Measurements from ENCODE around the gene CFAP54. TPM values are rescaled to one million over a fixed set of nuclear protein-coding genes. Genes with fewer than 3 reads are reported as not detected.
"Not testable (repeated sequence)": the region's sequence is repeated elsewhere in the genome, so short reads cannot be mapped to it uniquely, and the experiment has no call there.

CFAP54 gene, protein sequence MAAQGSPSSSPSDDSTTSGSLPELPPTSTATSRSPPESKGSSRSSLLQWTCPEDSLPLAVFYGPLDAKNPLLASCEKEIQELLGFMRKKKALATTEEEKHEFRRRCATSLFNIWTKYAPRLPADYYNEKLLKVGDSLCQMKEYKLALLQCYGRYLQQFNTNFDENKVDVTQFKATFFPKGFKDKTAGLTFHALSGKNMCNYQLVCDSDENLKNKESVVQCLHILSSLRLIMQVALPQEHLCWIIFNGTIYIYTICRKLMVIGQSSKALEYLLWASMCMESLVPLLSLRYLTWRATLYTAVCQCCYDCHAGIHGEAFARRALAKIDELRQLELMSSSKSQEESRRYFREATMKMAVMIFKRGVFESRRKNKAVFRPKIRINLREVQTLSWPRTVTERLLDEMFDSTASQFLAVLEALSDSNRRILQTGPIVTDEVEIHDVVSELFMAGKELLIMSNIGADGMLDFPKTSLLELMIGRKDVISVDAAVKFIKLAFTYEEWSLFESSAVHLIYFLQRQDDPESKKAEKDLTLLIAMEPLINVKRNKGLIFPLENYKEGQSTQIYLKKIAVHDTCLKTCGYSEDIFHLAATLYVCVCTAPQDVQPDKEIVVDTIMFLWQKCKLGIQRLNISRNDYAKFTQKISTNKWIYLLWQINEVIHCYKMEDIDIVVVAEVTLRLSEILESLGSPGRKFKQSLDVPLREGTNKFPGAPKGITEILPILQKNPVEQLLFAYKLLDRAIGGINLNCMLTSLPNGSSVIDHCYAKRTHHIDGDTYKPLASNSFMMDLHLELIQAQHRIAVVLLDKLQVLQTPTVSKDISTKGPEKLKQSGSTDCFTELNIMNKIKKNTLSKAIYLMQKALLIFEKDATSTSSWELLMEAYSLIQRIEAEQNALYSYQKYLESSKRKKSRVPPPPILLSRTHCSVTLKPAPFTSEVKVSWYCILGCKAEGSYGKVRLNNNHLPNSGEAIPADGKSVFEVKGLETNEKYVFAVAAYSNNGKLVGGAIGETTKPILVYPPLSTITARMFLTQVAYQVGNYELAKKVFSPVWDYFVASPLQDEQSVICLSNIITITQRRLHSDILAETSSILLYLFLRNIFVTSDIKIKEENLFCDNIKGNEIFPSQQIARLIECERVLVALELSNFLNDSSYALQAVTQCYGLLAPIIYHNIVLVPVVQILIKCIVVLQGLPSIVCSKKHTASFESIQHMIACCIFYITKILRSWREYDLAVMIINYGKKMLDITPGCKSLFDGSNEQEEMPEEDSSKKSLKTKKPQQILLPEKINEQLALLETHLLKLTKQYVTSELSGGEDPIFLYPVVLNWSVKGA (N-terminal part only)
- 7.8 and 9.7 TPM in 2 replicates for total RNA-seq

DNA sequence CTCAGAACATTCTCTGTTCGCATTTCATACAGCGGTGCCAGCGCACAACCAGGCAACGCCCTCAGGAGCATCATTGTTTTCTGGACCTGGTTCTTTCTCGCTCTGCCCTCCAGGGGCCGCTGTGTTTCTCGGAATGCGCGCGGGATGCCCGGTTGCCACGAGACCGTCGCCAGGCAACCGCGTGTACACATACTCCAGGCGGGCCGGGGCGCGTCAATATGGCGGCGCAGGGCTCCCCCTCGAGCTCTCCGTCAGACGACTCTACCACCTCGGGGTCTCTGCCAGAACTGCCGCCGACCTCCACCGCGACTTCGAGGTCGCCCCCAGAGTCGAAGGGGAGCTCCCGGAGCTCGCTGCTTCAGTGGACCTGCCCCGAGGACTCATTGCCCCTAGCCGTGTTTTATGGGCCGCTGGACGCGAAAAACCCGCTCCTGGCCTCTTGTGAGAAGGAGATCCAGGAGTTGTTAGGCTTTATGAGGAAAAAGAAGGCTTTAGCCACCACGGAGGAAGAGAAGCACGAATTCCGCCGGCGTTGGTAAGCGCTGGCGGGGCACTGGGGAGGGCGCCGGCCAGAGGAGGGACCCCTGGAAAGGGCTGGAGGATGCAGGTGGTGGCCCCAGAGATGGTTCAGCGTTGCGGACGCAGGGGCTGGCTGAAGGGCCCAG, at the start of gene CFAP54:
Gene CFAP54 (plus strand): TSS at position 186 of the 665 bp plus-strand sequence. CDS start 33 bp downstream, at position 219.
- peak; percentile 97 for DNase-seq (ENCODE audit: low read depth in 2 of 2)

DNA sequence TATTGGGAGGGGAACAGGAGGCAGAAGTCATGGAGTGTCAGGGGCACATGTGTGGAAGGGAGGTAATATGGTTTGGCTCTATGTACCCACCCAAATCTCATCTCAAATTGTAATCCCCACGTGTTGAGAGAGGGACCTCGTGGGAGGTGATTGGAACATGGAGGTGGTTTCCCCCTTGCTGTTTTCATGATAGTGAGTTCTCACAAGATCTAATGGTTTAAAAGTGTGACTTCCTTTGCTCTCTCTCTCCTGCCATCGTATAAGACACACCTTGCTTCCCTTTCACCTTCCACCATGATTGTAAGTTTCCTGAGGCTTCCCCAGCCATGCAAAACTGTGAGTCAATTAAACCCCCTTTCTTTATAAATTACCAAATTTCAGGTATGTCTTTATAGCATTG, 47.6 kb upstream of the CFAP54 start:
- no peak for DNase-seq (ENCODE audit: low read depth in 2 of 2)

DNA sequence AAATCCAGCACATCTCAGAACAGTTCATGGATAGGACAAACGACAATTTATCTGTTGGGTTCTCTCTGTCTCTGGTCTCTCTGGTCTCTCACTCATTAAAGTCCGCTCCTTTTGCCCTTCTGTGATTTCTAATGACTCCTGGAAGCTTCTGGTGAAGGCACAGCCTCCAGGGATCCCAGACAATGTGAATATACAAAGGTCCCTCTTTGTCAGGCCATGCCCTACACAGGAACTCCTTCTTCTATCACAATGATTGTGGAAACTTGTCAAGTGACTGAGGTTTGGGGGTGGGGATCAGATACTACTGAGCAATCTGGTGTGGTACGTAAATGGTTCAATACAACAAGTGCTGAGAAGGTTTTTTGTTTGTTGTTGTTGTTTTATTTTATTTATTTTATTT, 46.5 kb upstream of the CFAP54 start:
- peak in 1 of 2 donors; percentile 12 for DNase-seq (ENCODE audit: low read depth in 2 of 2)

DNA sequence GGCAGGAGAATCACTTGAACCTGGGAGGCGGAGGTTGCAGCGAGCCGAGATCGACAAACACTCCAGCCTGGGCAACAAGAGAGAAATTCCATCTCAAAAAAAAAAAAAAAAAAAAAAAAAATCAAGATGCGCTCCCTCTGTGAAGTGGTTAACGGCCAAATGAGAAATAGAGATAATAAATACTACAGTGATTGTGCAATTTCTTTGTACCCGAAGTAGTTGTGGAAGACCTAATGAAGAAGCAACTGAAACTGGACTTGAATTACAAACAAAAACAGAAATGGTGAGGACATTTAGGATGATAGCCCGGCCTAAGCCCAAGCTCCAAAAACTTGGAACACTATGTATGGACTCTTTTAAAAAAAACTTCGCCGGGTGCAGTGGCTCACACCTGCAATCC, 45.0 kb upstream of the CFAP54 start:
- DNase-seq (ENCODE audit: low read depth in 2 of 2): no peak

DNA sequence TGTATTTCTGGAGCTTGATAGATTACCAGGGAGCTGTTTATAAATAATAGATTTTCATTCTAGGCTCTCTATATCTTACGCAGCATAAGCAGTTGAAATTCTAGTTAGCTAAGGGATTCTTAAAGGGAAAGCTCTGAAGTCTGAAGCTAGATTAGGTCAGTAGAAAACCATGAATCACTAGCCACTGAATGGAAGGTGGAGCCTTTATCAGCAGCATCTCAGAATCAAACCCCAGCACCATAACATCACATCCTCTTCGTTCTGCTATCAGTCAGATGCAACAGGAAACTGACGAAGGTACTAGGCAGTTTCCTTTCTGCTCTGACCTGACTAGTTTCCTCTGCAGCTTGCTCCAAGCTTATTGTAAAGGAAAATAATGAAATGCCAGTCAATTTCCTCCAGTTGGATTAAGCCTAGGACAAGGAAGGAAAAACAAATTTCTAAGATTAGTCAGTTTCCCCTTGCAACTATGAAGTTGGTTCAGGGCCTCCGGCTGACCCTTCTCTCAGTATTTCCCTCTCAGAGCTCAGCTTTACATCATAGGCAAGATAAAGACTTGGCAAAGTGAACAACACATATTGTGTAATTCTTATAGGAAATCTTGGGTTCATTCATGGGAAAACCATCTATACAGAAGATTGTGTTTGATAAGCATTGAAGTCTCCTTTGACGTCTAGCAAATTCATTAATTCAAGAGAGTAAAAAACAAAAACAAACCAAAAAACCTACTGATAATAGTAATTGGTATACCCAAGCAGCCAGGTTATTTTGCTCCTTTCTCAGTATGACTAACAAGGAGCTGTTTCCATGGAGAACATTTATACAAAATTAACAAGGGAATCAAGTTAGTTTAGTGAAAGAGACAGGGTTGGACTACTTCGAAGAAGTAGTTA, 43.4 kb upstream of the CFAP54 start:
- peak; percentile 98 to 100 for DNase-seq (ENCODE audit: low read depth in 2 of 2)

DNA sequence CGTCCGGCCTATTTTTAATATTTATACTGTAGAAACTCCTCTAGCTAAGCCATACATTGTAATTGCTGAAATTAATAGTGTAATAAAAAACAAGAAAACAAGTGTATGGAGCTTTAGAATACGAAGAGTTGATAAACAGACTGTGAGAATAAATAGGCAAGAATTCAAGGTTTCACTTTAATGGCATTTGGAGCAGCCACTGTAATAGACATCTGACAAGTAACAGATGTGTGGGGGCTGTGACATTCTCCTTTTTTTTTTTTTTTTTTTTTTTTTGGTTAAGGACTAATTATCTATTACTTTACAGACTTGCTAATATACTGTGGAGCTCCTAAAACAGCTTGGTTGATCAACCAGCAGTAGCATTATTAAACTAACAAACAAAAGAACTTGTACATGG, 42.1 kb upstream of the CFAP54 start:
- DNase-seq (ENCODE audit: low read depth in 2 of 2): peak in 1 of 2 donors; percentile 40

DNA sequence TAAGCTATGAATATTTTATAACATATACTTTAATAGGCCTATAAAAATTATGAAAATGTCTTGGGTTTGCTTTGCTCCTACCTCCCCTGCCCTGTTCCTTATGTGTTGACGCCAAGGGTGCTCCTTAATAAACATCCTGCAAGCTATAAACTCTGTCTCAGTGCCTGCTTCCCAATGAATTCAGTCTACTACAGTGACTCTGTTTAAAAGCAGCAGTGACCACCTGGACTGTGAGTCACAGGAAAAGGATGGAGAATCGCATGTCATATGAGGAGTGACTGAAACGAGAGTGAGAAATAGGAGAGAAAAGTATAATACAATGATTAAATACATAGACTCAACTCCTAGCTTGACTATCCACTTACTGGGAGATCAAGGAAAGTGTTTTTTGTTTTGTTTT, 41.1 kb upstream of the CFAP54 start:
- DNase-seq (ENCODE audit: low read depth in 2 of 2): peak; percentile 90 to 98

DNA sequence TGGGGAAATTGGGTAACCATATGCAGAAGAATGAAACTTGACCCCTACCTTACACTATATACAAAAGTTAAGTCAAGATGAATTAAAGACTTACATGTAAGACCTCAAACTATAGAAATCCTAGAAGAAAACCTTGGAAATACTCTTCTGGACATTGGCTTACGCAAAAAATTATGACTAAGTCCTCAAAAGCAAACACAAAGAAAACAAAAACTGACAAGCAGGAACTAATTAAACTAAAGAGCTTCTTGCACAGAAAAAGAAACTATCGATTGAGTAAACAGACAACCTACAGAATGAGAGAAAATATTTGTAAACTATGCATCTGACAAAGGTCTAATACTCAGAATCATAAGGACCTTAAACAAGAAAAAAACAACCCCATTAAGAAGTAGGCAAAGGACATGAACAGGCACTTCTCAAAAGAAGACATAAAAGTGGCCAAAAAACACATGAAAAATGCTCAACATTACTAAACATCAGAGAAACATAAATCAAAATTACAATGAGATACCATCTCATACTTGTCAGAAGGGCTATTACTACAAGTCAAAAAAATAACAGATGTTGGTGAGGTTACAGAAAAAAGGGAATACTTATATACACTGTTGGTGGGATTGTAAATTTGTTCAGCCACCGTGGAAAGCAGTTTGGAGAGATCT, 37.0 kb upstream of the CFAP54 start:
- no peak for DNase-seq (ENCODE audit: low read depth in 2 of 2)

DNA sequence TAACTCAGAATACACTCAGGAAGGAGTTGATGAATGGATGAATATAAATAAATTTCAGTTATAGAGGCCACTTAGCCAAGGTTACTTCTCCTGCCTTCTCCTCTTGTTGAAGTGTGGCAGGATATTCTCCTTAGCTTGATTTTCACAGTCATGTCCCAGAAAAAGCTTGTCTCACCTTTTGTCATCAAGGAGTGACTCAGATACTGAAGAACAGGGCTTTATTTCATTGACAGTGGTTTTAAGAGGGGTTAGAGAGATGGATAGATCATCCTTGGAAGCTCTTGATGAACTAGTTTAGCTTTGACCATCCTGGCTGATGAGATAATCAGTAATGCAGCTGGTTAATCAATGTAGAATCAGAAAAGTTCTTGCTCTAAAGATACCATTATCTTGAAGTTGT, 35.0 kb upstream of the CFAP54 start:
- DNase-seq (ENCODE audit: low read depth in 2 of 2): no peak

DNA sequence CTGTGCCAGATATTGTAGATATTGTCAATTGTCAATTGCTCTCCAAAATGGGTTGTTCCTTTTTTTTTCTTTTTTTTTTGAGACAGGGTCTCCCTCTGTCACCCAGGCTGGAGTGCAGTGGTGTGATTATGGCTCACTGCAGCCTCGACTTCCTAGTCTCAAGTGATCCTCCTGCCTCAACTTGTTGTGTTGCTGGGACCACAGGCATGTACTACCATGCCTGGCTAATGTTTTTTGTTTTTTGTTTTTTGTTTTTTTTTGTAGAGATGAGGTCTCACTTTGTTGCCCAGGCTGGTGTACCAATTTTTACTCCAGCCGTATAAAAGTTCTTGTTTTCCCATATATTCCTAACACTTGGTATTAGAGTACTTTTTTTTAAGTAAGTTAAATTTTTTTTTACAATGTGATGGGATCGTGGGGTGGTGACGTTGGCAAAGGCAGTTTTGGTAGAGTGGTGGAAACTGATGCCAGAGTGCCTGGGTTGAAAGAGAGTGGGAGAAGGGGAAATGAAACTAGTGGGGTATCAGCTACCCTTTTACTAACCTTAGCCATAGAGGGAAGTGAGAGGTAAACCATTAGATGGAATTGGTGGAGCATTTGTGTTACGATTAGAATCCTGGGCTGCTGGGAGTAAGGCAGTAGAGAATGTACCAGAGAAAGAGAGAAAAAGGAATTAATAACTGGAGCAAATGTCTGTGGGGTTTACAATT, 33.0 kb upstream of the CFAP54 start:
- no peak for DNase-seq (ENCODE audit: low read depth in 2 of 2)

DNA sequence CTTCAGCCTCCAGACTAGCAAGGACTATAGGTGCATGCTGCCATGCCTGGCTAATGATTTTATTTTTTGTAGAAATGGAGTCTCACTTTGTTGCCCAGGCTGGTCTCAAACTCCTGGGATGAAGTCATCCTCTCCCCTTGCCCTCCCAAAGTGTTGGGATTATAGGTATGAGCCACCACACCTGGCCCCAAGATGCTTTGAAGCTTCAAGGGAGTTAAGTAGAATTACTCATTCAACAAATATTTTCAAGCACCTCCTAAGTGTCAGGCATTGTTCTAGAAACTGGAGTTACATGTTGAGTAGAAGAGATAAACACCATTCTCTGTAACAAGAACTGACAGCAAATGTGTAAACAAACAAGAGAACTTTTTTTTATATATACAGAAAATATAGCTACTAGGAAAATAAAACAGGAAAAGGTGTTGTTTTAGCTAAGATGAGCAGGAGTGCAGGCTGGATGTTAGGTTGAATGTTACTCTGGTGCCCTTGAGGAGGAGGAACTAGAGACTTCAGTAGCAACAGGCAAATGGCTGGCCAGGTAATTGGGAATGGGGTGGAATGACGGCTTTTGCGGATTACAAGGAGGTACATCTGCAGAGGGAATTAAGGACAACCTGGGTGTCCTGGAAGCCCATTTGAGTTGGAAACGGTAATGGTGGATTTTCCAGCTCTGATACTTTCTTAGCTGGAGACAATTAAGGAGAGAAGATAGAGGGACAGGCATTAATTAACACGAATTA, 32.0 kb upstream of the CFAP54 start:
- DNase-seq (ENCODE audit: low read depth in 2 of 2): no peak

DNA sequence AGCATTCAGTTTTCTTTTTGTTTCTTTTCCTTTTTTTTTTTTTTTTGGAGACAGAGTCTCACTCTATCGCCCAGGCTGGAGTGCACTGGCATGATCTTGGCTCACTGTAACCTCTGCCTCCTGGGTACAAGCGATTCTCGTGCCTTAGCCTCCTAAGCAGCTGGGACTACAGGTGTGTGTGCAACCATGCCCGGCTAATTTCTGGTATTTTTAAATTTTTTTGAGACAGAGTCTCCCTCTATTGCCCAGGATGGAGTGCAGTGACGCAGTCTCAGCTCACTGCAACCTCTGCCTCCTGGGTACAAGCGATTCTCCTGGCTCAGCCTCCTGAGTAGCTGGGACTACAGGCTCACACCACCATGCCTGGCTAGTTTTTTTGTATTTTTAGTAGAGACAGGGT, 30.1 kb upstream of the CFAP54 start:
- DNase-seq (ENCODE audit: low read depth in 2 of 2): not testable (repeated sequence)

DNA sequence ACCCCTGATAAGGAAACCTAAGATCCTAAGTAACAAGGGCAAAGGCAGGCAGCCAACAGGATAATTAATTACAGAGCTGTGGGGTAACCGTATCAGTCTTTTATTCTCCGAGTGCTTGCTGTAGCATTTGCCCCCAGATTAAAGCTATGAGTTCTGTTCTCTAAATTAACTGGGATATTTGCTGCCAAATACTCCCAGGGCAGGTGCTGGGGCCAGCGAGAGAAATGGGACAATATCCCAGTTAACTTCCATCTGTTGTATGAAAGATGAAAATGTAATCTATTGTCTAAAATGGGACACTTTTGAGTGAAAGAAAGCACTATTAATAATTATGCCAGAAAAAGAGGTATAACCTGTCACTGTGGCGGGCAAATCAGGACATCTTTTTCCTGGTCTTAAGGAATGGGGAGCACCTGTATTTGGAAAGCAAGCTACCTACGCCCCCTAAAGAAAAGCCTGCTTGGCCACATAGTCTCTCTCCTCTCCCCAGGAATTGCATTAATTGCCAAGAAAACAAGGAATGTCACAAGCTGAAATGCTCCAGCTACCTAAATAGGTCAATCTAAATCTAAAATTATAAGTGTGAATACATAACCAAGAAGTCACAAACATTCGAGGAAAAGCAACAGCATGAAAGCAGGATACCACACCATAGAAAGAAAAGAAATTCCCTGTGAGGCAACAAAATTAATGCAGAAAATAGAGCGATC, 26.7 kb upstream of the CFAP54 start:
- no peak for DNase-seq (ENCODE audit: low read depth in 2 of 2)

DNA sequence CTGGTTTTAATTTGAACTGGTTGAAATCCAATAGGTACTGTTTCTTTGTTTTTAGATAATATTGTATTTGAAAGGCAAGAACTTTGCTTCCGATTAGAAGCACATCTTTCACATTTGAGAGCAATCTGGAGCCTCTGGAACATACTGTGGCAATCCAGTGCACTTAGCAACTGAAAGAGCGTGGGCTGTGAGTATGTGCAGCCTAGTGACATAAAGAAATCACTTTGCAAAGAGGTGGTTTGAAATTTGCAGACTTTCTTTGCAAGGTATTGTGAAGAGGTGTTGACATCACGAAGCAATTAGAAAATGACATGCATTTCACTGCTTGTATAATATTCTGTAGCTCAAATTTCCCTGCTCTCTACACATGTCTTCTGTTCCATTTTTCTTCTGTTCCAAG, 23.5 kb upstream of the CFAP54 start:
- no peak for DNase-seq (ENCODE audit: low read depth in 2 of 2)

DNA sequence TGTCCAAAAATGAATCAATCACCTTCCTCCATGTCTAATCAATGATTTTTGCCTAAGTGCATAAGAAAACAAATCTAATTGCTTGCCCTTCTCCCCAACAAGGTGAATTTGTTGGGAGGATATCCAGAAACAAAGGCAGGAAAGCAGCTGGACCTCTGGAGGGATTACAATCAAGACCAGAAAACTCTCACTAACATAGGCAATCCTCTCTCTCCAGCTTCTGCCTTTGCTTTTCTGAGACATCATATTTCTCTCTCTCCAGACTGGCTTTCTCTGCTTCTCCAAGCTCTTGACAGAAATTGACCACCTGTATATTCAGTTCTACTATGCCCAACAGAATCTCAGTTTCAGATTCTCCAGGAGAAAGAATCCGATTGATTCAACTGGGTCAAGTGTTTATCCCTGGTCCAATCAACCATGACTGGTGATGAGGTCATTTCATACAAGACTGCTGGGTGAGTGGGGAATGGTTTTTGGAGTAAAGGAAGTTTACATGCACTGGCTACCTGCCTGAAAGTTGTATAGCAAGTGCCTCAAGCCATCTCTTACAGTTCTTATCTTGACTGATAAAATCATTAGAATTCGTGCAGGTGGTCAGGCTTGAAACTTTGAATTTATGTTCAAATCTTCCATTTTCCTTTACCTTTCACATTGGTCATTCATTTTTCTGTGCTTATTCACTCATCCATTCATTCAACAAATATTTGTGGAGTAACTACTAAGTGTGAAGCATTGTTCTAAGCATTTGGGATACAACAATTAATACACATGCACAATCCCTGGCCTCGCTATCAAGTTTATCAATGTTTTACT, 22.2 kb upstream of the CFAP54 start:
- peak in 1 of 2 donors; percentile 45 for DNase-seq (ENCODE audit: low read depth in 2 of 2)

DNA sequence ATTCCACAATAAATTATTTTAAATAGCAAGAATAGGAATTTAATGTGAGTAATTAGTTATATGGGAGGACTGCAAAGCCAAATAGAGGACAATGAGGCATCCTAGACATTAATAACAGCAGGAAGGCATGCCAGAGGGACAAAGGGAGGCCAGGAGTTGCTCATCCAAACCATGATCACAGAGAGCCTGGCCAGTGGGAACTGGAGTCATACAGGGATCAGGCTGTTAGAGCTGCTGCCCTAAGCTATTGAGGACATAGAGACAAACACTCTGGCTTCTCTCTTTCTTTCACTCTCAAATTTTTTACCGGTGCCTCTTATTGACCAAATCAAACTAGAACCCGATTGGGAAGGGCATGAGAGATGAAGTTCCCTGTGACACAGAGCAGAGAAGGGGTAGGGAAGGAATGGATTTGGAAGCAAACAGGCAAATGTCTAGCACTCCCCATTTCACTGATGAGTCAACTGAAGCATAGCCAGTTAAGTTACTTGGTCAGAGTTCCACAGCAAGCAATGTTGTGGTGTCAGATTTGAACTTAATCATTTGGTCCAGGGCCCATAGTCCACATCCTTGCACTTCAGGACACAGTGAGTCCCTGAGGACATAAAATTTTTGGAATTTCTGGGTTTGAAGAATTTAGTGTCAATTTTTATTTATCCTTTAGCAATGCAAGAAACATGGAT, 17.9 kb upstream of the CFAP54 start:
- peak in 1 of 2 donors; percentile 44 for DNase-seq (ENCODE audit: low read depth in 2 of 2)
